SKM-1 (cell line): ENCODE results near the gene AGK.

Experiments
- DNase-seq: peaks from one replicate; lab custom pipeline; 2025; ENCODE audit not compliant: unreplicated experiment; lab: John Stamatoyannopoulos, UW

Gene AGK

GRCh38 chr7:141585592-141586510 lies 34.6 kb downstream of the AGK start:
- DNase-seq: no peak

- DNase-seq: no peak
Observed at GRCh38 chr7:141586878-141587277, 35.7 kb downstream of the AGK start.

- DNase-seq: no peak
Observed at GRCh38 chr7:141587304-141587703, 36.1 kb downstream of the AGK start.

GRCh38 chr7:141588912-141589311 lies 37.7 kb downstream of the AGK start:
- DNase-seq: no peak

GRCh38 chr7:141590071-141590470 lies 38.9 kb downstream of the AGK start:
- no peak for DNase-seq

GRCh38 chr7:141590666-141591065 lies 39.5 kb downstream of the AGK start:
- no peak for DNase-seq

- DNase-seq: no peak
Observed at GRCh38 chr7:141593134-141593533, 41.9 kb downstream of the AGK start.

GRCh38 chr7:141597966-141598365 lies 46.8 kb downstream of the AGK start:
- no peak for DNase-seq

GRCh38 chr7:141598408-141598807 lies 47.2 kb downstream of the AGK start:
- no peak for DNase-seq

GRCh38 chr7:141600168-141601006 lies 49.2 kb downstream of the AGK start:
- no peak for DNase-seq

GRCh38 chr7:141609576-141609975 lies 58.4 kb downstream of the AGK start:
- DNase-seq: no peak

- no peak for DNase-seq
Observed at GRCh38 chr7:141610671-141611070, 59.5 kb downstream of the AGK start.

GRCh38 chr7:141612861-141613260 lies 61.7 kb downstream of the AGK start:
- DNase-seq: no peak

GRCh38 chr7:141617280-141617679 lies 66.1 kb downstream of the AGK start:
- DNase-seq: no peak

- DNase-seq: no peak
Observed at GRCh38 chr7:141619745-141620144, 68.5 kb downstream of the AGK start.

GRCh38 chr7:141624763-141625162 lies 73.6 kb downstream of the AGK start:
- DNase-seq: no peak

- no peak for DNase-seq
Observed at GRCh38 chr7:141630621-141631020, 79.4 kb downstream of the AGK start.

GRCh38 chr7:141631525-141631924 lies 80.3 kb downstream of the AGK start:
- no peak for DNase-seq

- DNase-seq: no peak
Observed at GRCh38 chr7:141634065-141634464, 82.9 kb downstream of the AGK start.

- no peak for DNase-seq
Observed at GRCh38 chr7:141636053-141636452, 84.8 kb downstream of the AGK start.

GRCh38 chr7:141640239-141640840 lies 89.1 kb downstream of the AGK start:
- no peak for DNase-seq

- DNase-seq: no peak
Observed at GRCh38 chr7:141641876-141642275, 90.7 kb downstream of the AGK start.
